ENCODE data around the gene CHM.

DNA sequence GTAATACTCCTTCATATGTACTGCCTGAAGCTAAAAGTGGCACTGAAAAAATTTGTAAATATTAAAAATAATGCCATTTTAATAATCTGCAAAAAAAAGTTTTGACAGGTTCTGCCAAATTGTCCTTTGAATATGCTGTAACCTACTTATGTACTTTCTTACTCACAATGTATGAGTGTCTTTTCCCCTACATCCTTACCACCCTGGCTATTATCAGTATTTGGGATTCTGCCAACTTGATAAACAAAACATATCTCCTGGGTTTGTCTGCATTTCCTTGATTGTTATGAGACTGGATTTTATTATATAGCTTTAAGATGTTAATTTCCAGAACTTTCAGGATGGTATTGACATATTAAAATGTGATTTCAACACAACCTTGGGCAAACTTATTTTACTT is 187.9 kb downstream of the CHM start:
- TF ChIP-seq, protein P1, sequence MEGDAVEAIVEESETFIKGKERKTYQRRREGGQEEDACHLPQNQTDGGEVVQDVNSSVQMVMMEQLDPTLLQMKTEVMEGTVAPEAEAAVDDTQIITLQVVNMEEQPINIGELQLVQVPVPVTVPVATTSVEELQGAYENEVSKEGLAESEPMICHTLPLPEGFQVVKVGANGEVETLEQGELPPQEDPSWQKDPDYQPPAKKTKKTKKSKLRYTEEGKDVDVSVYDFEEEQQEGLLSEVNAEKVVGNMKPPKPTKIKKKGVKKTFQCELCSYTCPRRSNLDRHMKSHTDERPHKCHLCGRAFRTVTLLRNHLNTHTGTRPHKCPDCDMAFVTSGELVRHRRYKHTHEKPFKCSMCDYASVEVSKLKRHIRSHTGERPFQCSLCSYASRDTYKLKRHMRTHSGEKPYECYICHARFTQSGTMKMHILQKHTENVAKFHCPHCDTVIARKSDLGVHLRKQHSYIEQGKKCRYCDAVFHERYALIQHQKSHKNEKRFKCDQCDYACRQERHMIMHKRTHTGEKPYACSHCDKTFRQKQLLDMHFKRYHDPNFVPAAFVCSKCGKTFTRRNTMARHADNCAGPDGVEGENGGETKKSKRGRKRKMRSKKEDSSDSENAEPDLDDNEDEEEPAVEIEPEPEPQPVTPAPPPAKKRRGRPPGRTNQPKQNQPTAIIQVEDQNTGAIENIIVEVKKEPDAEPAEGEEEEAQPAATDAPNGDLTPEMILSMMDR (IDR thresholded peaks at IDR 0.05; ENCODE audit: insufficient read depth, low read length, poor library complexity, severe bottlenecking), result no peak
- no peak for TF ChIP-seq EZH2phosphoT487 (conservative IDR thresholded peaks at IDR 0.05; ENCODE audit: low read length)
